ENCODE results near the gene KCNG2.

- TF ChIP-seq, protein P1, sequence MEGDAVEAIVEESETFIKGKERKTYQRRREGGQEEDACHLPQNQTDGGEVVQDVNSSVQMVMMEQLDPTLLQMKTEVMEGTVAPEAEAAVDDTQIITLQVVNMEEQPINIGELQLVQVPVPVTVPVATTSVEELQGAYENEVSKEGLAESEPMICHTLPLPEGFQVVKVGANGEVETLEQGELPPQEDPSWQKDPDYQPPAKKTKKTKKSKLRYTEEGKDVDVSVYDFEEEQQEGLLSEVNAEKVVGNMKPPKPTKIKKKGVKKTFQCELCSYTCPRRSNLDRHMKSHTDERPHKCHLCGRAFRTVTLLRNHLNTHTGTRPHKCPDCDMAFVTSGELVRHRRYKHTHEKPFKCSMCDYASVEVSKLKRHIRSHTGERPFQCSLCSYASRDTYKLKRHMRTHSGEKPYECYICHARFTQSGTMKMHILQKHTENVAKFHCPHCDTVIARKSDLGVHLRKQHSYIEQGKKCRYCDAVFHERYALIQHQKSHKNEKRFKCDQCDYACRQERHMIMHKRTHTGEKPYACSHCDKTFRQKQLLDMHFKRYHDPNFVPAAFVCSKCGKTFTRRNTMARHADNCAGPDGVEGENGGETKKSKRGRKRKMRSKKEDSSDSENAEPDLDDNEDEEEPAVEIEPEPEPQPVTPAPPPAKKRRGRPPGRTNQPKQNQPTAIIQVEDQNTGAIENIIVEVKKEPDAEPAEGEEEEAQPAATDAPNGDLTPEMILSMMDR (IDR thresholded peaks at IDR 0.05): no peak
- no peak for TF ChIP-seq POLR2A (IDR thresholded peaks at IDR 0.05)
These were observed 81.1 kb downstream of the KCNG2 start for GRCh38 chr18:79878741-79879378.

Data from transverse colon (tissue), 3 donors.